Left lung (tissue), 10 donors: ENCODE results near the gene KRT16. TPM values are rescaled to one million over a fixed set of nuclear protein-coding genes. Genes with fewer than 3 reads are reported as not detected.

Experiments
- ATAC-seq: fragments of 200-7000 bp; cut with Tn5 transposase; one replicate; pipeline ENCODE4 v1.9.1; 2020; ENCODE audit warnings: moderate library complexity
- DNase-seq, 4 donors: peaks; one replicate each; pipeline ENCODE4 v3.0.0-alpha.2; 2013 to 2020
- H3K27ac ChIP-seq, 2 donors: fragments of 200-600 bp; sonication (generic) in 1 of 2; one replicate each; pipeline versions ENCODE4 v1.5.0 to v1.8.0; 2020 to 2021
- H3K27me3 ChIP-seq, 2 donors: fragments of 200-600 bp; sonication (generic) in 1 of 2; one replicate each; pipeline versions ENCODE4 v1.5.0 to v1.8.0; 2020 to 2021
- H3K36me3 ChIP-seq, 2 donors: fragments of 200-600 bp; sonication (generic) in 1 of 2; one replicate each; pipeline versions ENCODE4 v1.5.0 to v1.8.0; 2020 to 2021
- H3K4me1 ChIP-seq, 2 donors: fragments of 200-600 bp; one replicate each; pipeline ENCODE4 v1.8.0; 2021
- H3K4me3 ChIP-seq, 2 donors: fragments of 200-600 bp; sonication (generic) in 1 of 2; one replicate each; pipeline versions ENCODE4 v1.5.0 to v1.8.0; 2020 to 2021; ENCODE audit warnings: mild to moderate bottlenecking in 1 of 2
- H3K9me3 ChIP-seq, 2 donors: fragments of 200-600 bp; sonication (generic) in 1 of 2; one replicate each; pipeline versions ENCODE4 v1.5.0 to v1.8.0; 2020 to 2021
- intact Hi-C, 2 donors: fragments of 100-400 bp; cut with DNase I; formaldehyde crosslinking; loops; one replicate each; pipeline versions ENCODE4 v1.11.2 to v1.14.2; 2022
- polyA plus RNA-seq, 6 donors: library from polyadenylated mRNA; unstranded; fragments of 120-200 nt; gene quantifications; one replicate each; pipeline ENCODE4 v1.2.1, GENCODE V29; 2013; ENCODE audit not compliant: insufficient read length in 6 of 6
- total RNA-seq, 2 donors: library from RNA; stranded (reverse); fragmentation: NEBNext Ultra II Directional; extraction: Animal tissue kit (Norgen Biotek cat#: 25700); gene quantifications; one replicate each; pipeline ENCODE4 v1.2.1, GENCODE V29; 2021
- TF ChIP-seq, protein P1 (sequence below), 2 donors: fragments of 200-600 bp; sonication (generic) in 1 of 2; IDR thresholded peaks; one replicate each; pipeline versions ENCODE4 v1.5.0 to v1.8.0; 2021; ENCODE audit warnings: antibody characterized with exemption in 2 of 2
- donor health status: DM: no; HTN: yes; CAD: no.
- donor health status: DM: no; HTN: no; CAD: no.

KRT16 gene
- total and polyA plus RNA-seq, 8 donors, result 0.65 to 1.0 TPM; not detected in 6

DNA sequence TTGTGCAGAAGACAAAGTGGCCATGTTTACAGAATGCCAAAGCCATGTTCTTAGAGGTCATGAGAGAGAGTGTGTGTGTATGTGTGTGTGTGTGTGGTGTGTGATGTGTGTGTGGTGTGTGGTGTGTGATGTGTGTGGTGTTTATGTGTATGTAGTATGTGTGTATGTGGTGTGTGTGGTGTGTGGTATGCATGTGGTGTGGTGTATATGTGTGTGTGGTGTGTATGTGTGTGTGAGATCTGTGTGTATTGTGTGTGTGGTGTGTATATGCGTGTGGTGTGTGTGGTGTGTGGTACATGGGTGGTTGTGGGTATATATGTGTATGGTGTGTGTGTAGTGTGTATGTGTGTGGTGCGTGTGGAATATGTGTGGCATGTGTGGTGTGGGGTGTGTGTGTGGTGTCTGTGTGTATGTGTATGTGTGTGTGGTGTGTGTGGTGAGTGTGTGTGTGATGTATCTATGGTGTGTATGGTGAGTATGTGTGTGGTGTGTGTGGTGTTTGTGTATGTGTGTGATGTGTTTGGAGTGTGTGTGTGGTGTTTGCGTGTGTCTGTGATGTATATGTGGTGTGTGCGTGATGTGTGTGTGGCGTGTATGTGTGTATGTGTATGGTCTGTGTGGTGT, 20.0 kb upstream of the KRT16 start:
- Histone ChIP-seq H3K27ac (no peak overlapping the region), H3K4me1 (no peaks in the 10 kb centered on the region), H3K27me3 (no peaks in the 10 kb centered on the region), H3K36me3 (no peaks in the 10 kb centered on the region), H3K4me3 (no peak overlapping the region), H3K9me3 (no peaks in the 10 kb centered on the region)
- ATAC-seq (no peak), DNase-seq (peak in 1 of 4 donors; percentile 0)
- TF ChIP-seq, protein P1, sequence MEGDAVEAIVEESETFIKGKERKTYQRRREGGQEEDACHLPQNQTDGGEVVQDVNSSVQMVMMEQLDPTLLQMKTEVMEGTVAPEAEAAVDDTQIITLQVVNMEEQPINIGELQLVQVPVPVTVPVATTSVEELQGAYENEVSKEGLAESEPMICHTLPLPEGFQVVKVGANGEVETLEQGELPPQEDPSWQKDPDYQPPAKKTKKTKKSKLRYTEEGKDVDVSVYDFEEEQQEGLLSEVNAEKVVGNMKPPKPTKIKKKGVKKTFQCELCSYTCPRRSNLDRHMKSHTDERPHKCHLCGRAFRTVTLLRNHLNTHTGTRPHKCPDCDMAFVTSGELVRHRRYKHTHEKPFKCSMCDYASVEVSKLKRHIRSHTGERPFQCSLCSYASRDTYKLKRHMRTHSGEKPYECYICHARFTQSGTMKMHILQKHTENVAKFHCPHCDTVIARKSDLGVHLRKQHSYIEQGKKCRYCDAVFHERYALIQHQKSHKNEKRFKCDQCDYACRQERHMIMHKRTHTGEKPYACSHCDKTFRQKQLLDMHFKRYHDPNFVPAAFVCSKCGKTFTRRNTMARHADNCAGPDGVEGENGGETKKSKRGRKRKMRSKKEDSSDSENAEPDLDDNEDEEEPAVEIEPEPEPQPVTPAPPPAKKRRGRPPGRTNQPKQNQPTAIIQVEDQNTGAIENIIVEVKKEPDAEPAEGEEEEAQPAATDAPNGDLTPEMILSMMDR (IDR thresholded peaks at IDR 0.05), result no peak
- intact Hi-C loops, result no loop called here

DNA sequence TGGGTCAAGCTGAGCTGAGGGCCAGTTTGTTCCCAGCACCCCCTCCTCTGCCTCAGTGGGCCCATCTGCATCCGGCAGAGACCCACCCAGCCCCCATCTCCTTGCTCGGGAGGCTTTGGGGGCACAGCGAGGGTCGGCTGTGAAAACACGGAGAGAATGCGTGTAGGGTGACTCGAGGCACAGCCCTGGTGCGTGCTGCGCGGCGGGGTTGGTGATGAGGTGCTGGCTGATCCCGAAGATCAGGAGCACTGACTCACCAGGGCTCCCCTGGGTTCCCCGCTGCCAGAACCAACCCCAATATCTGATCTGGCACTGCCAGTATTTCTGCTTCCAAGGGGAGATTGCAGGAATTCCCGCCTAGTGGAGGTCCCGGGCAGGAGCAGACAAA, 19.3 kb upstream of the KRT16 start:
- no peak overlapping the region for H3K27ac ChIP-seq
- TF ChIP-seq, protein P1 (IDR thresholded peaks at IDR 0.05), result no peak
- H3K9me3 ChIP-seq, result no peaks in the 10 kb centered on the region
- DNase-seq (peak in 1 of 4 donors; percentile 67), ATAC-seq (no peak)
- intact Hi-C loops, result no loop called here
- no peaks in the 10 kb centered on the region for H3K27me3 ChIP-seq
- no peak overlapping the region for H3K4me3 ChIP-seq
- no peaks in the 10 kb centered on the region for H3K4me1 ChIP-seq
- no peaks in the 10 kb centered on the region for H3K36me3 ChIP-seq

DNA sequence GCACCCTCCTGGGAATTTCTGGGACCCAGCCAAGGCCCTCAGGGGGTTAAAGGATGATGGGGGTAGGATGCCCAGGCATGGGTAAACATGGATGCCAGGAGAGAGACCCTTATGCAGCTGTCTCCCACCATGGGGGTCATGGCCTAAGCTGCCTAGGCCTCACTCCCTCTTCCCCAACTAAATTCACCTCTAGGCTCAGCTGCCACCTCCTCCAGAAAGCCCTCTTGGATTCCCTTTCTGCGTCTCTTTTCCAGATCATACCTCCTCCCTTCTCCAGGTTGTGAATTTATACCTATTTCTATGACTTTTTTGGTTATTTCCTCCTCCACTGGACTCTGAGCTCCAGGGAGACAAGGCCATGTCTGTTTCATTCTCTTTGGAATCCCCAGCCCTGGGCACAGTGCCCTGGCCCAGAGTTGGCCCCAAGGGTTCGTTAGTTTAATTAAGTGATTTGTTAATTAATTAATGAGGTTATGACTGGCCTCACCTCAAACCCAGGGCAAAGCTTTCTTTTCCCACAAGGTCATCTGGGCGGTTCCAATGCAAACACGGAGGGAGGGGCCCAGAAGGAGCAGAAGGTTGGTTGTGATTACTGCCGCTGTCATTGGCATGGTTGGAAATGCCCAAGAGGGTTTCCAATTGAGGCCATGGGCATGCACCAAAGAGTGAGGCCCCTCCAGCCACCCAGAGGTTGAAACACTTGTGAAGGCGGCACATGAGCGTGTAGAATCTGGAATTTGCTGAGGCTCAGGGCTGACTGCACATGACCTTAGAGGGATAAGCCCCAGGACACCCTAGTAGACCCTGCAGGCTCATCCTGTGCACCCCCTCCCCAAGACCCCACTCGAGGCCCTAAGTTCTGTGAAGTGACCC, 18.7 kb upstream of the KRT16 start:
- ATAC-seq (no peak), DNase-seq (peak in 1 of 4 donors; percentile 5)
- intact Hi-C loops, result no loop called here
- TF ChIP-seq, protein P1 (IDR thresholded peaks at IDR 0.05), result no peak
- no peaks in the 10 kb centered on the region for H3K27me3 ChIP-seq
- no peaks in the 10 kb centered on the region for H3K9me3 ChIP-seq
- no peaks in the 10 kb centered on the region for H3K4me1 ChIP-seq
- no peak overlapping the region for H3K27ac ChIP-seq
- no peak overlapping the region for H3K4me3 ChIP-seq
- H3K36me3 ChIP-seq, result no peaks in the 10 kb centered on the region

DNA sequence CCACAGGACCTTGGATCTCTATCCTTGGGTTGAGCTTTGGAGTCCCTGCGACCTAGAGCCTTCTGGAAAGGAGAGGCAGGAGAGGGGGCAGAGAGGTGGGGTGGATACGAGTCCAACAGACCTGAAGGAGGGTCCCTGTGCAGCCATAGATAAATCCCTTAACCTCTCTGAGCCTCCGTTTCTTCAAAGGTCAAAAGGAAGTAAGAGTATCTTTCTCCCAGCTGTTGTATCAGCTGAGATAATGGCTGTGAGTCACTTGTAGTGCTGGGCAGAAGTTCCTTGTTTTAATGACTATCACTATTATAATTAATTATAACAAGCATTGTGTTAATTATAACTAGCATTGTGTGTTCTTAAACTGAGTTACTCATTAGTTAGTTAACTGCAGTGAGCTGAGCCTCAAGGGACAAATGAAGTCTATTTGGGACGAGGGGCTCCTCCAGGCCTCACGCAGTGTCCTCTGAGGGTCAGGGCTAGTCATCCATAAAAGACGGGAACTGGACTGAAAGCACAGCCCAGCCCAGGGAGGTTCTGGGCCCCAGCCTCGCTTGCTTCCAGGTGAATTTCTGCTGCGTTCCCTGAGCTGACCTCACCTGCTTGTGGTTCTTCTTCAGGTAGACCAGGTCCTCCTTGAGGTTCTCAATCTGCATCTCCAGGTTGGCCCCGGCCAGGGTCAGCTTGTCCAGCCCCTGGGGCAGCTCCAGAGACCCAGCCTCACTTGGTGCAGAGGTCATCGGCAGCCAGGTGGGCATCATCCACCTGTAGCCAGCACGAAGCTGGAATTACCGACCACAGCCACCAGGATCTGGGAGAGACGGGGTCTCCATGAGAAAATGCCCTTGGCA, 17.5 kb upstream of the KRT16 start:
- Histone ChIP-seq H3K27ac (no peak overlapping the region), H3K4me3 (no peak overlapping the region), H3K9me3 (no peaks in the 10 kb centered on the region), H3K4me1 (no peaks in the 10 kb centered on the region), H3K27me3 (peaks cover 0 to 8% of the 10 kb centered on the region in 2 donors), H3K36me3 (no peaks in the 10 kb centered on the region)
- ATAC-seq (no peak), DNase-seq (no peak)
- intact Hi-C loops, result no loop called here
- TF ChIP-seq, protein P1 (IDR thresholded peaks at IDR 0.05), result no peak
